ENCODE measurements around the gene KIF5B.

DNA sequence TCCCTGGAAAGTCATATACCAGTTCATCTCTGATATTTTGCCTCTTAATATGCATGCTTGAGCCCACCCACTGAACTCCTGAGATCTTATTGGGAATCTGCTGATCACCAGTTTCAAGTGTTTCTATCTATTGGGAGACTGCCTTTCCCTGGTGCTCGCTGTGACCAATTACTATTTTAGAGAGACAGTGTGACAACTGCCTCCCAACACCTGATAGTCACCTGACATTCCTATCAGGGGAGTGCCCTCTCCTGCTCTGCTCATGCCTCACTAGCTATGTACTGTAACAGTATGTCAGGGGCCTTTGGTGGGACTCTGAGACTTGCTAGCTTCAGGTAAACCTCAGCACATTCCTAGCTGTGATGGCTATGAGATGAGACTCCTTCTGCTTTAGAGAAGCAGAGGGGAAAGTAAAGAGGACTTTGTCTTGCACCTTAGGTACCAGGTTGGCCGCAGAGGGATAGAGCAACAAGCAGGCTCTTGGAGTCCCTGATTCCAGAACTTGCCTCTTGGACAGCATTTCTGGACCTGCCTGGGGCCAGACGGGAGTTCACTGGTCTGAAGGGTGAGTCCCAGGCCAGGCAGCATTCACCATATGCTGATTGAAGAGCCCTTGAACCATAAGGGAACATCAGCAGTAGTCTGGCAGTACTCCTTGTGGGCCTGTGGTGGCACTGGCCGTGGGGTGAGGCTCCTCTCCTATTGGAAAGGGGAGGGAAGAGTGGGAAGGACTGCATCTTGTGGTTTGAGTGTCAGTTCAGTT lies 93.2 kb downstream of the KIF5B start:
- TF ChIP-seq, protein P1, sequence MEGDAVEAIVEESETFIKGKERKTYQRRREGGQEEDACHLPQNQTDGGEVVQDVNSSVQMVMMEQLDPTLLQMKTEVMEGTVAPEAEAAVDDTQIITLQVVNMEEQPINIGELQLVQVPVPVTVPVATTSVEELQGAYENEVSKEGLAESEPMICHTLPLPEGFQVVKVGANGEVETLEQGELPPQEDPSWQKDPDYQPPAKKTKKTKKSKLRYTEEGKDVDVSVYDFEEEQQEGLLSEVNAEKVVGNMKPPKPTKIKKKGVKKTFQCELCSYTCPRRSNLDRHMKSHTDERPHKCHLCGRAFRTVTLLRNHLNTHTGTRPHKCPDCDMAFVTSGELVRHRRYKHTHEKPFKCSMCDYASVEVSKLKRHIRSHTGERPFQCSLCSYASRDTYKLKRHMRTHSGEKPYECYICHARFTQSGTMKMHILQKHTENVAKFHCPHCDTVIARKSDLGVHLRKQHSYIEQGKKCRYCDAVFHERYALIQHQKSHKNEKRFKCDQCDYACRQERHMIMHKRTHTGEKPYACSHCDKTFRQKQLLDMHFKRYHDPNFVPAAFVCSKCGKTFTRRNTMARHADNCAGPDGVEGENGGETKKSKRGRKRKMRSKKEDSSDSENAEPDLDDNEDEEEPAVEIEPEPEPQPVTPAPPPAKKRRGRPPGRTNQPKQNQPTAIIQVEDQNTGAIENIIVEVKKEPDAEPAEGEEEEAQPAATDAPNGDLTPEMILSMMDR (conservative IDR thresholded peaks at IDR 0.05; ENCODE audit: low read length): no peak
- TF ChIP-seq EZH2phosphoT487 (IDR thresholded peaks at IDR 0.05; ENCODE audit: borderline replicate concordance): no peak
